Spleen (tissue), 11 donors: ENCODE data around the gene ACYP2. TPM values are rescaled to one million over a fixed set of nuclear protein-coding genes. Genes with fewer than 3 reads are reported as not detected.

Experiments
- DNase-seq: peaks from one replicate; pipeline ENCODE4 v3.0.0-alpha.2; 2020
- H3K27ac ChIP-seq, 8 donors: fragments of 200-600 bp; sonication (generic) in 7 of 8; 1 replicate in 4 of 8; 2 replicates in 4 of 8; pipeline versions ENCODE4 v1.5.0 to v1.8.0; 2016 to 2021; ENCODE audit warnings: inconsistent platforms in 4 of 8, mild to moderate bottlenecking in 4 of 8, moderate library complexity in 1 of 8
- H3K27me3 ChIP-seq, 7 donors: fragments of 200-600 bp; sonication (generic) in 6 of 7; replicated peaks in 1 of 7; 1 replicate in 4 of 7; 2 replicates in 3 of 7; pipeline versions ENCODE4 v1.5.0 to v1.8.0; 2016 to 2021; ENCODE audit warnings: inconsistent platforms in 3 of 7, mild to moderate bottlenecking in 1 of 7
- H3K36me3 ChIP-seq, 6 donors: fragments of 200-600 bp; sonication (generic) in 5 of 6; 1 replicate in 4 of 6; 2 replicates in 2 of 6; pipeline versions ENCODE4 v1.5.0 to v1.8.0; 2016 to 2021; ENCODE audit warnings: inconsistent platforms in 2 of 6
- H3K4me1 ChIP-seq, 6 donors: fragments of 200-600 bp; sonication (generic) in 5 of 6; 1 replicate in 3 of 6; 2 replicates in 3 of 6; pipeline versions ENCODE4 v1.5.0 to v1.8.0; 2016 to 2021; ENCODE audit warnings: inconsistent platforms in 3 of 6
- H3K4me3 ChIP-seq, 8 donors: fragments of 200-600 bp; sonication (generic) in 7 of 8; 1 replicate in 4 of 8; 2 replicates in 4 of 8; pipeline versions ENCODE4 v1.5.0 to v1.8.0; 2016 to 2021; ENCODE audit warnings: inconsistent platforms in 4 of 8, mild to moderate bottlenecking in 4 of 8, moderate library complexity in 2 of 8
- H3K9me3 ChIP-seq, 8 donors: fragments of 200-600 bp; sonication (generic) in 7 of 8; 1 replicate in 4 of 8; 2 replicates in 4 of 8; pipeline versions ENCODE4 v1.5.0 to v1.8.0; 2016 to 2021; ENCODE audit warnings: inconsistent platforms in 4 of 8
- CTCF ChIP-seq, 11 experiments: fragments of 200-600 bp in 7 of 11; fragments of 450-650 bp in 4 of 11; sonication (generic) in 4 of 11; IDR thresholded peaks in 8 of 11; conservative IDR thresholded peaks in 3 of 11; 1 replicate in 7 of 11; 2 replicates in 4 of 11; pipeline versions ENCODE4 v1.4.0 to v1.8.0; 2016 to 2021; ENCODE audit warnings: antibody characterized with exemption in 11 of 11, inconsistent platforms in 4 of 11, mild to moderate bottlenecking in 1 of 11
- POLR2A ChIP-seq, 3 donors: fragments of 450-650 bp; IDR thresholded peaks; one replicate each; pipeline ENCODE4 v1.5.1; 2017; ENCODE audit warnings: antibody characterized with exemption in 3 of 3, mild to moderate bottlenecking in 1 of 3
- POLR2AphosphoS5 ChIP-seq, 3 donors: sonication (generic); formaldehyde crosslinking; IDR thresholded peaks; one replicate each; pipeline ENCODE4 v1.5.1; 2017; ENCODE audit warnings: antibody characterized with exemption in 3 of 3
- WGBS, 5 donors: extraction: QIAGEN DNeasy Blood & Tissue Kit in 3 of 5; methylation state at CpG; one replicate each; pipeline versions ENCODE4 v1.1.5 to v1.1.7; 2013 to 2018; 5-methylcytosine and 5-hydroxymethylcytosine counted together
- intact Hi-C: fragments of 100-400 bp; cut with DNase I; formaldehyde crosslinking; loops from one replicate; pipeline ENCODE4 v1.15.0; 2023; ENCODE audit warnings: low total_unique reads
- polyA plus RNA-seq, 3 donors: library from polyadenylated mRNA; stranded (reverse); fragments of 200-250 nt; gene quantifications; one replicate each; pipeline ENCODE4 v1.2.1, GENCODE V29; 2013
- small RNA-seq, 4 donors: library from RNA; depleted of rRNA; stranded (forward); fragments of <200 nt; gene quantifications; one replicate each; pipeline ENCODE3, GENCODE V24; 2016
- total RNA-seq, 7 donors: library from RNA; depleted of rRNA in 3 of 7; stranded (reverse); fragments of >200 nt in 3 of 7; fragmentation: NEBNext Ultra II Directional in 4 of 7; extraction: Animal tissue kit (Norgen Biotek cat#: 25700) in 4 of 7; gene quantifications; one replicate each; pipeline versions ENCODE4 v1.1.0 to v1.2.1, GENCODE V29; 2016 to 2021
- donor health status: healthy with polysubstance abuse.
- donor health status: DM: no; HTN: no; CAD: no; lungs with moderate emphysema.
- donor health status: DM: no; HTN: no; CAD: no.
- donor health status: Bipolar disorder and iron deficiency.
- donor health status: healthy.
- donor health status: DM: no; HTN: no; CAD: no.
- donor health status: DM: yes; HTN: yes; CAD: no.

Gene ACYP2
- total and polyA plus RNA-seq, 10 donors: 14.6 to 32.3 (median 21.7) TPM

GRCh38 chr2:54350426-54350825, 235.0 kb downstream of the ACYP2 start:
- Histone ChIP-seq H3K4me3 (no peak overlapping the region), H3K27me3 (no peaks in the 10 kb centered on the region), H3K36me3 (no peaks in the 10 kb centered on the region), H3K4me1 (no peaks in the 10 kb centered on the region), H3K9me3 (no peaks in the 10 kb centered on the region), H3K27ac (no peak overlapping the region)
- DNase-seq: no peak
- no peak for TF ChIP-seq POLR2AphosphoS5 (IDR thresholded peaks at IDR 0.05)
- TF ChIP-seq POLR2A (IDR thresholded peaks at IDR 0.05): no peak
- no peak for TF ChIP-seq CTCF (IDR thresholded peaks at IDR 0.05 in 8 of 11, conservative IDR thresholded peaks at IDR 0.05 in 3 of 11)
- 31 to 74% (median 59%) methylated on average over 2 to 3 of the region's 3 CpGs for WGBS, 5 donors
- intact Hi-C loops: no loop called here

- intact Hi-C loops: no loop called here
- TF ChIP-seq POLR2AphosphoS5 (IDR thresholded peaks at IDR 0.05): no peak
- no peak for TF ChIP-seq CTCF (IDR thresholded peaks at IDR 0.05 in 8 of 11, conservative IDR thresholded peaks at IDR 0.05 in 3 of 11)
- TF ChIP-seq POLR2A (IDR thresholded peaks at IDR 0.05): no peak
- Histone ChIP-seq H3K36me3 (no peaks in the 10 kb centered on the region), H3K27me3 (no peaks in the 10 kb centered on the region), H3K4me3 (no peak overlapping the region), H3K9me3 (no peaks in the 10 kb centered on the region), H3K27ac (no peak overlapping the region), H3K4me1 (no peaks in the 10 kb centered on the region)
- WGBS, 5 donors: 81 to 89% (median 88%) methylated on average over 5 of the region's 5 CpGs
- DNase-seq: no peak
Observed at GRCh38 chr2:54353216-54353615, 237.8 kb downstream of the ACYP2 start.

Small RNA genes within 50 kb of the gene (small RNA-seq; reads per million reads assigned to genes)
- gene RNU7-172P: 0.06 to 0.15 (median 0.14) reads per million in 4 donors

Other genes with a start within 250 kb of the ACYP2 start
- 10 to 100 TPM; 53.8 to 88.1 (median 73.6) TPM for gene PSME4, start 144.6 kb upstream of the ACYP2 start, total RNA-seq
- gene PSME4, start 144.6 kb upstream of the ACYP2 start, polyA plus RNA-seq: 10 to 100 TPM; 34.1 to 47.5 (median 35.5) TPM
- under 1 TPM in 2 of 7 donors, not detected in 5; 0.14 to 0.33 TPM for gene TSPYL6, start 140.6 kb downstream of the ACYP2 start, total RNA-seq
- gene TSPYL6, start 140.6 kb downstream of the ACYP2 start, polyA plus RNA-seq: not detected